ENCODE results near the gene MFSD11. TPM values are rescaled to one million over a fixed set of nuclear protein-coding genes. Genes with fewer than 3 reads are reported as not detected.

MFSD11 gene
- polyA plus RNA-seq, 3 donors, result 19.8 to 24.8 (median 23.8) TPM

DNA sequence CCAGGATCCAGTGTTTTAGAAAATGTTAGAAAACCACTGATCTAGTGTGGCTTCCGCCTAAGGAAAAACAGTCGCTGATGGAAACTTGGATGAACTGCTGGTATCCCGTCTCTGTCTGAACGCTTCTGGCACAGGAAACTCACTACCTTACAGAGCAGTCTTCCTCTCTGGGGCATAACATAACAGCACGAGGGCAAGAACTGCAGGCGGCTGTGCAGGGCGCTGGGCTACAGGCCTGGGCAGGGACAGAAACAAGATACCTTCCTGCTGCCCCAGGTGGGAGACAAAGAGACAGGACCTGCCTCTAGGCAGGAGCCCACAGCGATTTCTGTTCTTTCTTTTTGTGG is 37.7 kb upstream of the MFSD11 start:
- Histone ChIP-seq H3K36me3 (replicated peaks in 1 of 2; ENCODE audit: control insufficient read depth in 1 of 2, insufficient read depth in 2 of 2, low read length in 2 of 2) (no peaks in the 10 kb centered on the region), H3K9me3 (replicated peaks in 1 of 2; ENCODE audit: control insufficient read depth in 1 of 2, insufficient read depth in 1 of 2, low read length in 2 of 2) (no peaks in the 10 kb centered on the region), H3K27me3 (ENCODE audit: control insufficient read depth in 2 of 2, insufficient read depth in 2 of 2, low read length in 2 of 2) (no peaks in the 10 kb centered on the region), H3K79me2 (ENCODE audit: insufficient read depth, low read length) (no peaks in the 10 kb centered on the region), H3K9ac (ENCODE audit: insufficient read depth, low read length, poor library complexity, severe bottlenecking) (no peak overlapping the region), H3K4me2 (replicated peaks; ENCODE audit: extremely low read depth, low read length, poor library complexity, severe bottlenecking) (no peak overlapping the region), H3K27ac (ENCODE audit: low read depth in 1 of 2, low read length in 2 of 2) (no peak overlapping the region), H3K4me1 (ENCODE audit: control insufficient read depth in 1 of 2, insufficient read depth in 2 of 2, low read length in 2 of 2) (no peaks in the 10 kb centered on the region), H2AFZ (ENCODE audit: insufficient read depth, low read depth, low read length, poor library complexity, severe bottlenecking) (no peak overlapping the region), H3K4me3 (replicated peaks in 1 of 3; ENCODE audit: low read depth in 2 of 3, low read length in 3 of 3) (no peak overlapping the region), H4K20me1 (ENCODE audit: insufficient read depth, low read length) (no peaks in the 10 kb centered on the region)
- H3K4me1 Mint-ChIP-seq, result peaks cover 4% of the 10 kb centered on the region
- H3K9me3 Mint-ChIP-seq, result no peaks in the 10 kb centered on the region
- WGBS (ENCODE audit: insufficient coverage), result 90% methylated on average over 8 of the region's 8 CpGs
- H3K27ac Mint-ChIP-seq, result no peak overlapping the region
- DNase-seq, result no peak
- no peaks in the 10 kb centered on the region for H3K36me3 Mint-ChIP-seq
- TF ChIP-seq CTCF (IDR thresholded peaks at IDR 0.05), result no peak
- H3K27me3 Mint-ChIP-seq (ENCODE audit: low read depth in 3 of 3), result peaks cover 0 to 12% (median 8%) of the 10 kb centered on the region in 3 donors
- intact Hi-C loops (cut with micrococcal nuclease), result loop anchor here in 1 of 2 donors (10.0 kb wide), 1 partner anchor 175 kb away; no protein-coding TSS in a partner anchor
- H3K4me3 Mint-ChIP-seq, result no peak overlapping the region

DNA sequence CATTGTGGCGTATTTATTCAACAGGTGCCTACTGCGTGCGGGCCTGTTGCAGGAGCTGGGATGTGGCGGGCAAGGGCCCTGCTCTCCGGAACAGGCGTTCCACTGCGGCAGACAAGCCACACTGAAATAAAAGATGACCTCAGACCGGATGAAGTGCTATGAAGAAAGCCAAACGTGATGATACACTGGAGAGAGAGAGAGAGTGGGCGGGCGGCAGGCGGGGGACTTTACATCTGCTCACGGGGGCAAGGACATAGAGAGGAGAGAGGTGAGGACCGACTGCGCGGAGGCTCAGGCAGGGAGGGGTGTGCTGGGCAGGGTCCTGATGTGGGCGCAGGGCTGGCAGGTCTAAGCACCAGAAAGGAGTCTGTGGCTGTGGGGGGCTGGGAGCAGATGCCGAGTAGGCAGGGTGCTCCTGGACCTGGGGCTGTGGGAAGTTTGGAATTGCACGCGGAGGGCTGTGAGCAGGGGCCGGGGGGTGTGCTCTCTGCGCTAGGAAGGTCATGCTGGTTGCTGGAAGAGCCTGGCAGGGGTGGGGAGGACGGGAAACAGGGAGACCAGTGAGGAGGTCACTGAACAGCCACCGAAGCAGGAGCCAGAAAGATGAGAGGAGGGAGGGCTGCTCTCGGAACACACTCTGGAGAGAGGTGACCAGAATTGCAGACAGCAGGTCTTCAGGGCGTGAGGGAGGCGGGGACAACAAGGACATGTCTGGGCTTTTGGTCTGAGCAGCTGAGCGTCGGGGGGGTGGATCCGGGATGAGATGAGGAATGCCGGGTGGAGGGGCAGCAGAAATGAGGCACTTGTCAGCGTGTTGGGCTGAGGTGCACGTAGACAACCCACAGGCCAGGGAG is 37.1 kb upstream of the MFSD11 start:
- DNase-seq, result no peak

More for the DNA sequence above, 37.1 kb upstream of the MFSD11 start:
- H3K36me3 ChIP-seq (replicated peaks in 1 of 2; ENCODE audit: control insufficient read depth in 1 of 2, insufficient read depth in 2 of 2, low read length in 2 of 2), result no peaks in the 10 kb centered on the region
- H3K27me3 ChIP-seq (ENCODE audit: control insufficient read depth in 2 of 2, insufficient read depth in 2 of 2, low read length in 2 of 2), result no peaks in the 10 kb centered on the region
- no peak overlapping the region for H3K27ac ChIP-seq (ENCODE audit: low read depth in 1 of 2, low read length in 2 of 2)
- intact Hi-C loops (cut with micrococcal nuclease), result loop anchor here in 1 of 2 donors (10.0 kb wide), 1 partner anchor 176 kb away; no protein-coding TSS in a partner anchor
- H3K36me3 Mint-ChIP-seq, result no peaks in the 10 kb centered on the region
- H3K9me3 Mint-ChIP-seq, result no peaks in the 10 kb centered on the region
- no peaks in the 10 kb centered on the region for H3K79me2 ChIP-seq (ENCODE audit: insufficient read depth, low read length)
- H3K27ac Mint-ChIP-seq, result peak overlapping the region in 1 of 7 donors; percentile 21
- H3K4me1 Mint-ChIP-seq, result peaks cover 4% of the 10 kb centered on the region
- TF ChIP-seq CTCF (IDR thresholded peaks at IDR 0.05), result no peak
- no peak overlapping the region for H3K4me3 ChIP-seq (replicated peaks in 1 of 3; ENCODE audit: low read depth in 2 of 3, low read length in 3 of 3)
- no peak overlapping the region for H3K9ac ChIP-seq (ENCODE audit: insufficient read depth, low read length, poor library complexity, severe bottlenecking)
- no peaks in the 10 kb centered on the region for H3K4me1 ChIP-seq (ENCODE audit: control insufficient read depth in 1 of 2, insufficient read depth in 2 of 2, low read length in 2 of 2)
- no peaks in the 10 kb centered on the region for H3K9me3 ChIP-seq (replicated peaks in 1 of 2; ENCODE audit: control insufficient read depth in 1 of 2, insufficient read depth in 1 of 2, low read length in 2 of 2)
- no peaks in the 10 kb centered on the region for H4K20me1 ChIP-seq (ENCODE audit: insufficient read depth, low read length)
- no peak overlapping the region for H2AFZ ChIP-seq (ENCODE audit: insufficient read depth, low read depth, low read length, poor library complexity, severe bottlenecking)
- H3K4me2 ChIP-seq (replicated peaks; ENCODE audit: extremely low read depth, low read length, poor library complexity, severe bottlenecking), result no peak overlapping the region
- H3K27me3 Mint-ChIP-seq (ENCODE audit: low read depth in 3 of 3), result peaks cover 0 to 9% (median 8%) of the 10 kb centered on the region in 3 donors
- 96% methylated on average over 29 of the region's 33 CpGs for WGBS (ENCODE audit: insufficient coverage)
- no peak overlapping the region for H3K4me3 Mint-ChIP-seq
